Kidney (tissue), 14 donors: ENCODE measurements around the gene TMEM131. TPM values are rescaled to one million over a fixed set of nuclear protein-coding genes. Genes with fewer than 3 reads are reported as not detected.
"Not testable (repeated sequence)": the region's sequence is repeated elsewhere in the genome, so short reads cannot be mapped to it uniquely, and the experiment has no call there.

Source experiments
- DNase-seq, 5 donors: peaks; one replicate each; pipeline ENCODE4 v3.0.0-alpha.2; 2013 to 2020
- FAIRE-seq: peaks from 2 replicates; lab custom pipeline; 2012; peaks lifted over from hg19 to GRCh38; lab: Jason Lieb, UNC
- H3K27ac ChIP-seq, 2 donors: one replicate each; pipeline ENCODE4 v1.7.0; 2013; ENCODE audit warnings: low read depth in 2 of 2, low read length in 2 of 2, inconsistent platforms in 1 of 2
- H3K27me3 ChIP-seq: one replicate; pipeline ENCODE4 v1.7.1; 2013; ENCODE audit warnings: low read length, inconsistent platforms; ENCODE audit not compliant: control insufficient read depth, insufficient read depth
- H3K36me3 ChIP-seq, 3 donors: one replicate each; pipeline versions ENCODE4 v1.7.0 to v1.7.1; 2013; ENCODE audit warnings: low read length in 3 of 3, control low read depth in 1 of 3, inconsistent platforms in 1 of 3; ENCODE audit not compliant: insufficient read depth in 3 of 3, control insufficient read depth in 2 of 3
- H3K4me1 ChIP-seq, 3 donors: one replicate each; pipeline versions ENCODE4 v1.7.0 to v1.7.1; 2013; ENCODE audit warnings: low read length in 3 of 3, inconsistent platforms in 1 of 3, low read depth in 1 of 3; ENCODE audit not compliant: control insufficient read depth in 2 of 3, insufficient read depth in 2 of 3
- H3K4me3 ChIP-seq, 3 donors: one replicate each; pipeline versions ENCODE4 v1.7.0 to v1.8.1; 2013; ENCODE audit warnings: low read length in 3 of 3, control low read depth in 1 of 3, inconsistent platforms in 1 of 3
- H3K9ac ChIP-seq, 3 donors: one replicate each; pipeline versions ENCODE4 v1.7.0 to v1.7.1; 2013; ENCODE audit warnings: low read length in 3 of 3, control low read depth in 1 of 3, inconsistent platforms in 1 of 3
- H3K9me3 ChIP-seq, 3 donors: one replicate each; pipeline versions ENCODE4 v1.7.0 to v1.7.1; 2013; ENCODE audit warnings: low read length in 3 of 3, control low read depth in 1 of 3, inconsistent platforms in 1 of 3; ENCODE audit not compliant: control insufficient read depth in 2 of 3, insufficient read depth in 1 of 3
- CTCF ChIP-seq: IDR thresholded peaks from 3 replicates; pipeline ENCODE4 v1.5.1; 2012; ENCODE audit warnings: mild to moderate bottlenecking, moderate library complexity, borderline replicate concordance; ENCODE audit not compliant: insufficient read depth; ENCODE audit errors: extremely low read depth
- intact Hi-C: fragments of 100-400 bp; cut with DNase I; formaldehyde crosslinking; loops from one replicate; pipeline ENCODE4 v1.11.1; 2022
- polyA plus RNA-seq: library from polyadenylated mRNA; stranded (reverse); fragments of 350-450 nt; fragmentation: Illumina TruSeq; extraction: RNeasy Lipid Tissue Mini Kit (QIAGEN cat#74804); gene quantifications from one replicate; pipeline ENCODE4 v1.2.3, GENCODE V29; 2014; ENCODE audit warnings: low read depth, low replicate concordance; ENCODE audit not compliant: insufficient read depth
- total RNA-seq: library from RNA; stranded (reverse); fragmentation: NEBNext Ultra II Directional; extraction: Animal tissue kit (Norgen Biotek cat#: 25700); gene quantifications from one replicate; pipeline ENCODE4 v1.2.1, GENCODE V29; 2021
- donor health status: control.
- donor health status: control.
- donor health status: control.
- donor health status: control.
- donor health status: control.
- donor health status: DM: yes; HTN: yes; CAD: no.
- donor health status: Normal renal cell carcinoma (clear cell type).

Gene TMEM131
- total and polyA plus RNA-seq, 2 donors from 2014 or later = 8.0 to 38.4 TPM

GRCh38 chr2:98026927-98027522, 31.3 kb upstream of the TMEM131 start:
- intact Hi-C loops = no loop called here
- Histone ChIP-seq H3K27ac (no peak overlapping the region), H3K36me3 (no peaks in the 10 kb centered on the region), H3K4me3 (no peak overlapping the region), H3K27me3 (no peaks in the 10 kb centered on the region), H3K9ac (no peak overlapping the region), H3K4me1 (no peaks in the 10 kb centered on the region), H3K9me3 (no peaks in the 10 kb centered on the region)
- FAIRE-seq = no peak
- no peak for DNase-seq
- TF ChIP-seq CTCF = no peak

- DNase-seq (no peak), FAIRE-seq (no peak)
- Histone ChIP-seq H3K36me3 (no peaks in the 10 kb centered on the region), H3K9ac (no peak overlapping the region), H3K27ac (no peak overlapping the region), H3K27me3 (no peaks in the 10 kb centered on the region), H3K4me1 (no peaks in the 10 kb centered on the region), H3K9me3 (no peaks in the 10 kb centered on the region), H3K4me3 (no peak overlapping the region)
- intact Hi-C loops = no loop called here
- TF ChIP-seq CTCF = no peak
These were observed 30.5 kb upstream of the TMEM131 start for GRCh38 chr2:98026292-98026691.

GRCh38 chr2:98025481-98026037, 29.8 kb upstream of the TMEM131 start:
- Histone ChIP-seq H3K9me3 (peaks cover 0 to 3% (median 0%) of the 10 kb centered on the region in 3 donors), H3K9ac (no peak overlapping the region), H3K4me1 (no peaks in the 10 kb centered on the region), H3K27me3 (no peaks in the 10 kb centered on the region), H3K36me3 (no peaks in the 10 kb centered on the region), H3K27ac (no peak overlapping the region), H3K4me3 (no peak overlapping the region)
- intact Hi-C loops = no loop called here
- DNase-seq (no peak), FAIRE-seq (no peak)
- no peak for TF ChIP-seq CTCF

GRCh38 chr2:98022067-98022466, 26.3 kb upstream of the TMEM131 start:
- DNase-seq, FAIRE-seq, intact Hi-C loops, H3K36me3 ChIP-seq, H3K9me3 ChIP-seq, H3K4me1 ChIP-seq, H3K27ac ChIP-seq, H3K4me3 ChIP-seq, H3K9ac ChIP-seq, H3K27me3 ChIP-seq: not testable (repeated sequence)
